GM12878 (cell line): ENCODE measurements around the gene EMILIN2. TPM values are rescaled to one million over a fixed set of nuclear protein-coding genes. Genes with fewer than 3 reads are reported as not detected.

Source experiments
- ATAC-seq: fragments of 200-7000 bp; cut with Tn5 transposase; 3 replicates; pipeline ENCODE4 v1.9.1; 2020; ENCODE audit warnings: mild to moderate bottlenecking, moderate library complexity
- BruUV-seq: library from RNA; stranded (reverse); fragments of 400-500 nt; replicated peaks from 2 replicates; lab custom pipeline; 2021; lab: Mats Ljungman, UMichigan
- CTCF ChIA-PET: fragments of 300-600 bp; sonication (Branson Sonifier 250); formaldehyde crosslinking; extraction: SDS; loops from one replicate; lab custom pipeline; 2021; ENCODE audit warnings: inconsistent platforms; lab: Yijun Ruan, JAX
- POLR2A ChIA-PET: fragments of 350-600 bp; formaldehyde crosslinking; extraction: SDS; loops from one replicate; lab custom pipeline; 2021; ENCODE audit warnings: inconsistent platforms; lab: Charles Lee
- RAD21 ChIA-PET: fragments of 300-600 bp; sonication (Branson Sonifier 250); formaldehyde crosslinking; loops from one replicate; lab custom pipeline; 2023; ENCODE audit warnings: antibody characterized with exemption; ENCODE audit not compliant: unreplicated experiment; lab: Charles Lee
- SMC1A ChIA-PET: fragments of 300-600 bp; sonication (Branson Sonifier 250); formaldehyde crosslinking; loops from one replicate; lab custom pipeline; 2023; ENCODE audit not compliant: unreplicated experiment, uncharacterized antibody; lab: Charles Lee
- DNase-seq: peaks from one replicate; pipeline ENCODE4 v3.0.0-alpha.2; 2011; ENCODE audit warnings: low read depth, low spot score
- FAIRE-seq: peaks from 3 replicates; lab custom pipeline; 2011; peaks lifted over from hg19 to GRCh38; lab: Jason Lieb, UNC
- H2AFZ ChIP-seq: 2 replicates; pipeline ENCODE4 v1.6.0; 2011; ENCODE audit warnings: low read depth, low read length, control low read depth; ENCODE audit not compliant: control insufficient read depth
- H3K27ac ChIP-seq: 2 replicates; pipeline ENCODE4 v1.5.1; 2011; ENCODE audit warnings: control low read depth; ENCODE audit not compliant: control insufficient read depth, insufficient read depth
- H3K27me3 ChIP-seq, 2 experiments: replicated peaks in 1 of 2; 2 replicates each; pipeline versions ENCODE4 v1.6.0 to v1.6.1; 2011; ENCODE audit warnings: low read length in 1 of 2; ENCODE audit not compliant: control insufficient read depth in 2 of 2, insufficient read depth in 2 of 2
- H3K36me3 ChIP-seq, 2 experiments: 2 replicates each; pipeline ENCODE4 v1.5.1; 2011; ENCODE audit warnings: low read length in 1 of 2; ENCODE audit not compliant: control insufficient read depth in 2 of 2, insufficient read depth in 2 of 2
- H3K4me1 ChIP-seq: 2 replicates; pipeline ENCODE4 v1.6.1; 2011; ENCODE audit warnings: mild to moderate bottlenecking, low read length, moderate library complexity, mixed read lengths; ENCODE audit not compliant: control insufficient read depth, insufficient read depth
- H3K4me2 ChIP-seq: 2 replicates; pipeline ENCODE4 v1.6.0; 2011; ENCODE audit warnings: control low read depth; ENCODE audit not compliant: control insufficient read depth, insufficient read depth
- H3K4me3 ChIP-seq: fragments of 200-600 bp; sonication (generic); 2 replicates; pipeline ENCODE4 v1.5.1; 2016
- H3K79me2 ChIP-seq: 2 replicates; pipeline ENCODE4 v1.6.0; 2011; ENCODE audit warnings: low read length; ENCODE audit not compliant: control insufficient read depth, insufficient read depth
- H3K9ac ChIP-seq: 2 replicates; pipeline ENCODE4 v1.8.0; 2011; ENCODE audit warnings: low read length, control low read depth, mixed read lengths; ENCODE audit not compliant: control insufficient read depth, insufficient read depth
- H3K9me3 ChIP-seq: replicated peaks from 3 replicates; pipeline ENCODE4 v1.5.1; 2011; ENCODE audit warnings: mild to moderate bottlenecking, low read length; ENCODE audit not compliant: control insufficient read depth, insufficient read depth
- H4K20me1 ChIP-seq: 2 replicates; pipeline ENCODE4 v1.6.0; 2011; ENCODE audit not compliant: control insufficient read depth, insufficient read depth
- ATF2 ChIP-seq: IDR thresholded peaks from 2 replicates; pipeline ENCODE4 v1.6.1; 2012; ENCODE audit warnings: low read length, inconsistent platforms
- ELK1 ChIP-seq: IDR thresholded peaks from 2 replicates; pipeline ENCODE4 v1.6.1; 2012; ENCODE audit warnings: low read depth, low read length, improper control_type of control experiment
- ETV6 ChIP-seq, 2 experiments: fragments of 450-650 bp in 1 of 2; IDR thresholded peaks in 1 of 2; conservative IDR thresholded peaks in 1 of 2; 2 replicates each; pipeline ENCODE4 v1.6.1; 2014; ENCODE audit warnings: antibody characterized with exemption in 1 of 2, borderline replicate concordance in 1 of 2, low read depth in 1 of 2, mild to moderate bottlenecking in 1 of 2, moderate library complexity in 1 of 2
- IKZF1 ChIP-seq: fragments of 450-650 bp; conservative IDR thresholded peaks from 2 replicates; pipeline ENCODE4 v1.6.1; 2017; ENCODE audit warnings: antibody characterized with exemption, mild to moderate bottlenecking
- NR2C2 ChIP-seq: IDR thresholded peaks from 2 replicates; pipeline ENCODE4 v1.6.1; 2011; ENCODE audit warnings: borderline replicate concordance, low read depth; ENCODE audit not compliant: control insufficient read depth, insufficient read length
- TARDBP ChIP-seq: IDR thresholded peaks from 2 replicates; pipeline ENCODE4 v1.6.1; 2016; ENCODE audit warnings: borderline replicate concordance
- TCF7 ChIP-seq: IDR thresholded peaks from 2 replicates; pipeline ENCODE4 v1.6.1; 2014; ENCODE audit warnings: antibody characterized with exemption, borderline replicate concordance
- WGBS: methylation state at CpG from one replicate; pipeline ENCODE4 v1.1.6; 2016; ENCODE audit warnings: low lambda C conversion rate; ENCODE audit not compliant: insufficient replicate concordance, insufficient coverage; ENCODE audit errors: missing lambda C conversion rate; 5-methylcytosine and 5-hydroxymethylcytosine counted together
- in situ Hi-C: fragments of 300-500 bp; cut with MboI; formaldehyde crosslinking; loops from 9 replicates; pipeline ENCODE4 v1.14.3; 2018; ENCODE audit warnings: mixed read lengths
- intact Hi-C: fragments of 100-400 bp; cut with micrococcal nuclease; formaldehyde crosslinking; loops from one replicate; pipeline ENCODE4 v1.14.2; 2022; ENCODE audit not compliant: unreplicated experiment
- polyA plus RNA-seq, 11 experiments: library from polyadenylated mRNA; depleted of rRNA in 4 of 11; unstranded in 6 of 11; stranded (reverse) in 5 of 11; fragments of >200 nt; fragmentation: Nextera tagmentation in 4 of 11; fragmentation: Illumina TruSeq in 1 of 11; extraction: Ambion mirVana in 4 of 11; extraction: Trizol in 1 of 11; gene quantifications; 1 replicate in 1 of 11; 2 replicates in 10 of 11; pipeline versions ENCODE4 v1.2.1 to v1.2.3, GENCODE V29; 2011 to 2016; ENCODE audit warnings: inconsistent platforms in 2 of 11, missing spikeins in 2 of 11, low read depth in 1 of 11
- total RNA-seq, 4 experiments: library from RNA; depleted of rRNA in 3 of 4; stranded (reverse); fragments of >200 nt in 3 of 4; fragmentation: Illumina TruSeq in 1 of 4; extraction: Trizol in 1 of 4; gene quantifications; 2 replicates each; pipeline versions ENCODE4 v1.2.1 to v1.2.3, GENCODE V29; 2013 to 2021

Gene EMILIN2
- total and polyA plus RNA-seq, 10 of the 15 experiments (the other 5 are each of a cell fraction or from before 2014, with no cell fraction given), result 0.58 to 18.4 (median 5.9) TPM

GRCh38 chr18:2900684-2901422 lies 54.0 kb downstream of the EMILIN2 start (continued):
- TF ChIP-seq ETV6 (conservative IDR thresholded peaks at IDR 0.05 in 1 of 2, IDR thresholded peaks at IDR 0.05 in 1 of 2; ENCODE audit: borderline replicate concordance in 1 of 2, low read depth in 1 of 2), result no peak

- no peaks in the 10 kb centered on the region for H3K9me3 ChIP-seq
- ChIA-PET POLR2A (no interaction called here), RAD21 (no interaction called here), CTCF (no interaction called here), SMC1A (no interaction called here)
- no peaks in the 10 kb centered on the region for H4K20me1 ChIP-seq
- no peak overlapping the region for H3K4me2 ChIP-seq
- DNase-seq (no peak), ATAC-seq (no peak), FAIRE-seq (no peak)
- in situ Hi-C loops (no loop called here), intact Hi-C loops (no loop called here)
- H2AFZ ChIP-seq, result no peak overlapping the region
- no peaks in the 10 kb centered on the region for H3K27me3 ChIP-seq
- H3K4me1 ChIP-seq, result 0 out of 2 replicates have a peak, but pooled peaks cover 3% of the 10 kb centered on the region
- 73% methylated on average over 14 of the region's 14 CpGs for WGBS
- no peaks in the 10 kb centered on the region for H3K36me3 ChIP-seq
- H3K9ac ChIP-seq, result no peak overlapping the region
- BruUV-seq, result no TSS peak
- no peak overlapping the region for H3K4me3 ChIP-seq
- TF ChIP-seq ATF2 (no peak), TCF7 (no peak), NR2C2 (no peak), IKZF1 (no peak), TARDBP (no peak), ELK1 (no peak)
- peaks cover 8% of the 10 kb centered on the region for H3K79me2 ChIP-seq
- H3K27ac ChIP-seq, result no peak overlapping the region
These were observed 54.7 kb downstream of the EMILIN2 start for GRCh38 chr18:2901423-2901985.
